GM18505 (cell line): ENCODE measurements around the gene FRMD1.

ENCODE experiments used
- ATAC-seq: cut with Tn5 transposase; IDR thresholded peaks from one replicate; pipeline ENCODE4 v1.9.1; 2021; ENCODE audit not compliant: unreplicated experiment
- POLR2A ChIP-seq: IDR thresholded peaks from 4 replicates; pipeline ENCODE4 v1.6.1; 2011; ENCODE audit warnings: borderline replicate concordance; ENCODE audit not compliant: insufficient read depth, insufficient read length; ENCODE audit errors: extremely low read depth

The FRMD1 gene

GRCh38 chr6:168037856-168038255, 41.2 kb downstream of the FRMD1 start:
- TF ChIP-seq POLR2A = no peak

GRCh38 chr6:168037242-168037641, 41.8 kb downstream of the FRMD1 start:
- no peak for ATAC-seq
- no peak for TF ChIP-seq POLR2A

More at GRCh38 chr6:168037856-168038255, 41.2 kb downstream of the FRMD1 start:
- no peak for ATAC-seq

GRCh38 chr6:168035661-168036545, 43.1 kb downstream of the FRMD1 start:
- no peak for TF ChIP-seq POLR2A
- ATAC-seq = no peak

- ATAC-seq = no peak
- no peak for TF ChIP-seq POLR2A
Observed at GRCh38 chr6:168035098-168035660, 43.8 kb downstream of the FRMD1 start.

- TF ChIP-seq POLR2A = no peak
- no peak for ATAC-seq
Observed at GRCh38 chr6:168034537-168034936, 44.5 kb downstream of the FRMD1 start.

GRCh38 chr6:168033791-168034190, 45.2 kb downstream of the FRMD1 start:
- ATAC-seq = no peak
- no peak for TF ChIP-seq POLR2A

- no peak for ATAC-seq
- no peak for TF ChIP-seq POLR2A
Observed at GRCh38 chr6:168032005-168032760, 46.8 kb downstream of the FRMD1 start.

- TF ChIP-seq POLR2A = no peak
- ATAC-seq = no peak
Observed at GRCh38 chr6:168031411-168031971, 47.5 kb downstream of the FRMD1 start.

- no peak for TF ChIP-seq POLR2A
- ATAC-seq = no peak
Observed at GRCh38 chr6:168030908-168031307, 48.1 kb downstream of the FRMD1 start.

- ATAC-seq = no peak
- no peak for TF ChIP-seq POLR2A
Observed at GRCh38 chr6:168030218-168030746, 48.7 kb downstream of the FRMD1 start.

- ATAC-seq = no peak
- no peak for TF ChIP-seq POLR2A
Observed at GRCh38 chr6:168029459-168030217, 49.4 kb downstream of the FRMD1 start.

- TF ChIP-seq POLR2A = no peak
- ATAC-seq = no peak
Observed at GRCh38 chr6:168028181-168028580, 50.8 kb downstream of the FRMD1 start.
